Epithelial cell of prostate (primary cell): ENCODE measurements around the gene MTG1.
"Not testable (repeated sequence)": the region's sequence is repeated elsewhere in the genome, so short reads cannot be mapped to it uniquely, and the experiment has no call there.

ENCODE experiments used
- DNase-seq: peaks from one replicate; pipeline ENCODE4 v3.0.0-alpha.2; 2011; ENCODE audit warnings: low read depth, low spot score
- H3K27ac ChIP-seq: fragments of 450-650 bp; 2 replicates; pipeline ENCODE4 v1.5.1; 2017; ENCODE audit warnings: mild to moderate bottlenecking

MTG1 gene

GRCh38 chr10:133377025-133377817 is 16.7 kb upstream of the MTG1 start:
- H3K27ac ChIP-seq = no peak overlapping the region
- no peak for DNase-seq

GRCh38 chr10:133377818-133378250 is 16.1 kb upstream of the MTG1 start:
- no peak for DNase-seq

GRCh38 chr10:133378251-133379096 is 15.5 kb upstream of the MTG1 start:
- H3K27ac ChIP-seq = no peak overlapping the region

More at GRCh38 chr10:133377818-133378250, 16.1 kb upstream of the MTG1 start:
- H3K27ac ChIP-seq = no peak overlapping the region

DNA sequence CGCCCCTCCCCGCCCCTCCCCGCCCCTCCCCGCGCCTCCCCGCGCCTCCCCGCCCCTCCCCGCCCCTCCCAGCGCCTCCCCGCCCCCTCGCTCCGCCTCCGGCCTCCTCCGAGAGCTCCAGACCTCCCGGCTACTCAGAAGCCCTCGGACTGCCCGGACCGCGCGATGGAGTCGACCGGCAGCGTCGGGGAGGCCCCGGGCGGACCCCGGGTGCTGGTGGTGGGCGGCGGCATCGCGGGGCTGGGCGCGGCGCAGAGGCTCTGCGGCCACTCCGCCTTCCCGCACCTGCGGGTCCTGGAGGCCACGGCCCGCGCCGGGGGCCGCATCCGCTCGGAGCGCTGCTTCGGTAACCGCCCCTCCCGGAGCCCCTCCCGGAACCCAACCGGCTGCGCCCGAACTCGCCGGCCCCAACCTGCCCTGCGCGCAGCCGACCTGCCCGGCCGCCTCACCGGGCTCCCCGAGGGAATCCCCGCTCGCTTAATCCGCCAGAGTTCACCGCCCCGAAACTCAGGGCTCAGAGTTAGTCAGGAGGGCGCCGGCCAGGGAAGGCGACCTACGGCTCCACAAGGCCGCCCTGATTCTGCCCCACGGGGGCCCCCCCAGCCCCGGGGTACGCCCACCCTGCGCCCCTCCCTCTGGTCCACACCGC is 14.7 kb upstream of the MTG1 start, which contains the start of gene PAOX:
Gene PAOX (plus strand): TSS at position 111 of the 649 bp plus-strand sequence. CDS start 55 bp downstream, at position 166.
- no peak for DNase-seq
- peak within 1 kb of the TSS; percentile 67 for H3K27ac ChIP-seq

More at GRCh38 chr10:133378251-133379096, 15.5 kb upstream of the MTG1 start:
- DNase-seq = no peak

DNA sequence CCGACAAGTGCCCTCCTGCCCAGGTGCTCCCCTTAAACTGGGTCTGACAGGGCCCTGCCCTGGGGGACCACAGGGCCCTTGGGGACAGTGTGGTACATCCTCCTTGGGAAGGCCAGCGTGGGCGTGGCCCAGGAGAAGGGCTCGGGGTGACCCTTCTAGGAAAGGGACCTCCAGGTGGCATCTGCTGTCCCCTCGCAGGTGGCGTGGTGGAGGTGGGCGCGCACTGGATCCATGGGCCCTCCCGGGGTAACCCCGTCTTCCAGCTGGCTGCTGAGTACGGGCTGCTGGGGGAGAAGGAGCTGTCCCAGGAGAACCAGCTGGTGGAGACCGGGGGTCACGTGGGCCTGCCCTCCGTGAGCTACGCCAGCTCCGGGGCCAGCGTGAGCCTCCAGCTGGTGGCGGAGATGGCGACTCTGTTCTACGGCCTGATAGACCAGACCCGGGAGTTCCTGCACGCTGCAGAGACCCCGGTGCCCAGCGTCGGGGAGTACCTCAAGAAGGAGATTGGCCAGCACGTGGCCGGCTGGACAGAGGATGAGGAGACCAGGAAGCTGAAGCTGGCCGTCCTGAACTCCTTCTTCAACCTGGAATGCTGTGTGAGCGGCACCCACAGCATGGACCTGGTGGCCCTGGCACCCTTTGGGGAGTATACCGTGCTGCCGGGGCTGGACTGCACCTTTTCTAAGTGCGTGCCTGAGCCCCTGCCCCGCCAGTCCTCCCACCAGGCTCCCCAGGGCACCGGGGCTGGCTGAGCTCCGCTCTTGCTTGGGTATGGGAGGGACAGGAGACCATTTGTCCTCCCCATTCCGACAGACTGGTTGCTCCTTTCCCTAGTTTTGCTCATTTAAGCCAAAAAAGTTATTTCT is 13.9 kb upstream of the MTG1 start:
- no peak for DNase-seq
- peak overlapping the region; percentile 67 for H3K27ac ChIP-seq

GRCh38 chr10:133381036-133381435 is 12.9 kb upstream of the MTG1 start:
- DNase-seq = no peak
- no peak overlapping the region for H3K27ac ChIP-seq

- DNase-seq = no peak
- H3K27ac ChIP-seq = no peak overlapping the region
Observed at GRCh38 chr10:133383551-133383950, 10.4 kb upstream of the MTG1 start.

- DNase-seq = no peak
- H3K27ac ChIP-seq = no peak overlapping the region
Observed at GRCh38 chr10:133384071-133384470, 9.9 kb upstream of the MTG1 start.

GRCh38 chr10:133385214-133385613 is 8.7 kb upstream of the MTG1 start:
- no peak for DNase-seq
- no peak overlapping the region for H3K27ac ChIP-seq

DNA sequence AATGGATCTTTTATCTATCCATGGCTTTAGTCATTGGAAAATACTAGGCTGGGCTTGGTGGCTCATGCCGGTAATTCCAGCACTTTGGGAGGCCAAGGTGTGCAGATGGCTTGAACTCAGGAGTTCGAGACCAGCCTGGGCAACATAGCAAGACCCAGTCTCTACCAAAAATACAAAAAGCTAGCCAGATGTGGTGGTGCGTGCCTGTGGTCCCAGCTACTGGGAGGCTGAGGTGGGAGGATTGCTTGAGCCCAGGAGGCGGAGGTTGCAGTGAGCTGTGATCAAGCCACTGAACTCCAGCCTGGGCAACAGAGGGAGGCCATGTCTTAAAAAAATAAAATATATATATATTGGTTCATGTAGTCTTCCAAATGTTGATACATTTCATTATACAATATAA is 7.0 kb upstream of the MTG1 start:
- not testable (repeated sequence) for H3K27ac ChIP-seq, DNase-seq

GRCh38 chr10:133388236-133388972 is 5.6 kb upstream of the MTG1 start:
- DNase-seq = no peak
- H3K27ac ChIP-seq = no peak overlapping the region

DNA sequence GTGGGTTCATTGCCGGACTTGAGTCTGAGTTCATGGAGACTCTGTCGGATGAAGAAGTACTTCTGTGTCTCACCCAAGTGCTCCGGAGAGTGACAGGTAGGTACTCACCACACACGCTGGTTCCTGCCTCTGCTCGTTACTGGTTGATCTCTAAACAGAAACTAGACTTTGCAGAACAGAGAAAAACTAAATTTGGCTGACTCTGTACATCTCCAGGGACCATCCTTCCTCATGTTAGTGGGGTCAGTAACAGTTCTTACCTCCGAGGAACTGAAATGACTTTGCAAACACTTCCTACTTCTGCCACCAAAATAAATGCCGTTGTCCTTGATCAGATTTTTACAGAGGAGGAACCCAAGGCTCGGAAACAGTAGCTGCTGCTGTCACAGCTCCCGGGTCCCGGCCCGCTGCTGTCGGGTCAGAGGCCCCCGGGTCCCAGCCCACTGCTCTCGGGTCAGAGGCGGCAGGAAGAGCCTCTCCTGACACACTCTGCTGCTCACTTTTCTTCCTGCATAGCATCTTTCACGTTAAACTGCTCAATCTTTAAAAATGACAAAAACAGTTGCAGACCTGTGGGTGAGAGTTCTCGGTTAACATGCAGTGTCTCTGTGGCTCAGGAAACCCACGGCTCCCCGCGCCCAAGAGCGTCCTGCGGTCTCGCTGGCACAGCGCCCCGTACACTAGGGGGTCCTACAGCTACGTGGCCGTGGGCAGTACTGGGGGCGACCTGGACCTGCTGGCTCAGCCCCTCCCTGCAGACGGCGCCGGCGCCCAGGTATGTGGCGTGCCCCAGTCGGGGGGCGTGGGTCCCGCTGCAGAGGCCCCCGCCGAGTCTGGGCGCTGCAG is 4.8 kb upstream of the MTG1 start:
- no peak for DNase-seq
- H3K27ac ChIP-seq = no peak overlapping the region

GRCh38 chr10:133390597-133391248 is 3.2 kb upstream of the MTG1 start:
- DNase-seq = no peak
- peak overlapping the region; percentile 25 for H3K27ac ChIP-seq

GRCh38 chr10:133391249-133391635 is 2.7 kb upstream of the MTG1 start:
- no peak for DNase-seq
- H3K27ac ChIP-seq = no peak overlapping the region

DNA sequence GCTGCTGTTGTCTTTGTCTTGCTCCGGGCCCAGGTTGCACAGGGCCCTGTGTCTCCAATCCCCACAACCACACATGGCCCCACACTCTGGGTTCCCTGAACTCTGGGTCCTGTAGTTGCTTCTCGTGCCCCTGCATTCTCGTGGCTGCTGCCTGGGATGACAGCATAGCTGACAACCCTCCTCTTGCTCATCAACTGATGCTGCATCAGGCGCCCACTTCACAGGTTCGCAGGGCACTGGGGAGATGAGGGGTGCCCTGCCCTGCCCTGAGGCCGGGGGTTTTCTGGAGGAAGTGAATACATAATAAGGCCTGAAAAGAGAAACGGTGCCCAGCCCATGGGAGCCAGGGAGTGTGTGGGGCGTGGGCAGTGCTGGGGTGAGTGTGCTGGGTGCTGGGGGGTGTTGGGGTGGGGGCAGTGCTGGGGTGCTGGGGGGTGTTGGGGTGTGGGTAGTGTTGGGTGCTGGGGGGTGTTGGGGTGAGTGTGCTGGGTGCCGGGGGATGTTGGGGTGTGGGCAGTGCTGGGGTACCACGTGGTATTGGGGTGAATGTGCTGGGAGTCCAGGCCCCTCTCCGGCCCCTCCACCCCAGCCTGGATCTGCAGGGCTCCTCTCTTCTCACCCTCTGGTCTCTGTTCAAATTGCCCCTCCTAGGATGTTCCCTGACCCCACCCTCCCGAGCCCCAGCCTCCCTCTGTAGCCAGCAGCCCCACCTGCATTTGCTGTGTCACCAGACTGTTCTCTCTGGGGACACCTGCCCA is 2.0 kb upstream of the MTG1 start:
- DNase-seq = no peak
- no peak overlapping the region for H3K27ac ChIP-seq

DNA sequence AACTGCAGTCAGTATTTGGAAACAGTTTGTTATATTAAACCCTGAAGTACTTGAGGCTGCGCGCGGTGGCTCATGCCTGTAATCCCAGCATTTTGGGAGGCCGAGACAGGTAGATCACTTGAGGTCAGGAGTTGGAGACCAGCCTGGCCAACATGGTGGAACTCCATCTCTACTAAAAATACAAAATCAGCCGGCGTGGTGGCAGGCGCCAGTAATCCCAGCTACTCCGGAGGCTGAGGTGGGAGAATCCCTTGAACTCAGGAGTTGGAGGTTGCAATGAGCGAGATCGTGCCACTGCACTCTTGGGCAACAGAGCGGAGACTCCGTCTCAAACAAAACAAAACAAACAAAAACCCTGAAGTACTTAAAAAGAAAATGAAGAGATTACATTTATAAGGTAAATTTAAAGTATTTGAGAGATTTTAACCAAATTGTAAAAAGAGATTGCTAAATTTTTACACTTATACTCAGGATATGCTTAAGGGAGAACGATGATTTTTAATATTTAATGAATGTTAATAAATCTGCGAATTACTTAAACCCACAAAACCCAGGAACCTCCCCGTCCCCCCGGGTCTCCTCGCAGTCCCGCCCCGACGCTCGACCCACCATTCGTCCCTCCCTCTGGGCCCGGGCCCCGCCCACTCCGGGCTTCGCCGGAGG is 425 bp upstream of the MTG1 start:
- H3K27ac ChIP-seq = peak overlapping the region; percentile 79
- DNase-seq = no peak
